Chondrocyte (in vitro differentiated cells): ENCODE measurements around the gene NT5DC3. TPM values are rescaled to one million over a fixed set of nuclear protein-coding genes. Genes with fewer than 3 reads are reported as not detected.

Source experiments
- DNase-seq: peaks from one replicate; pipeline ENCODE4 v3.0.0; 2021; ENCODE audit warnings: mixed read lengths, low spot score
- H3K27ac Mint-ChIP-seq: one replicate; pipeline ENCODE4 v1.8.0; 2021; ENCODE audit warnings: mild to moderate bottlenecking, moderate library complexity, mixed read lengths; ENCODE audit not compliant: unreplicated experiment
- H3K27me3 Mint-ChIP-seq: 2 replicates; pipeline ENCODE4 v1.8.0; 2021; ENCODE audit warnings: low read depth, mixed read lengths
- H3K36me3 Mint-ChIP-seq: 2 replicates; pipeline ENCODE4 v1.8.0; 2021; ENCODE audit warnings: low read depth, mixed read lengths
- H3K4me1 Mint-ChIP-seq: 2 replicates; pipeline ENCODE4 v1.8.0; 2021; ENCODE audit warnings: low read depth, mild to moderate bottlenecking, mixed read lengths
- H3K4me3 Mint-ChIP-seq: one replicate; pipeline ENCODE4 v1.8.0; 2021; ENCODE audit warnings: mild to moderate bottlenecking, moderate library complexity, mixed read lengths; ENCODE audit not compliant: unreplicated experiment
- H3K9me3 Mint-ChIP-seq: 2 replicates; pipeline ENCODE4 v1.8.0; 2021; ENCODE audit warnings: low read depth, mixed read lengths
- total RNA-seq: library from RNA; stranded (reverse); gene quantifications from 3 replicates; pipeline ENCODE4 v1.2.1, GENCODE V29; 2021
- TF ChIP-seq, protein P1 (sequence below): fragments of 200-600 bp; sonication (generic); IDR thresholded peaks from 2 replicates; pipeline ENCODE4 v1.5.0; 2021; ENCODE audit warnings: antibody characterized with exemption, mild to moderate bottlenecking, moderate library complexity

The NT5DC3 gene
- total RNA-seq, 1 donor from 2014 or later, result 26.2 TPM

DNA sequence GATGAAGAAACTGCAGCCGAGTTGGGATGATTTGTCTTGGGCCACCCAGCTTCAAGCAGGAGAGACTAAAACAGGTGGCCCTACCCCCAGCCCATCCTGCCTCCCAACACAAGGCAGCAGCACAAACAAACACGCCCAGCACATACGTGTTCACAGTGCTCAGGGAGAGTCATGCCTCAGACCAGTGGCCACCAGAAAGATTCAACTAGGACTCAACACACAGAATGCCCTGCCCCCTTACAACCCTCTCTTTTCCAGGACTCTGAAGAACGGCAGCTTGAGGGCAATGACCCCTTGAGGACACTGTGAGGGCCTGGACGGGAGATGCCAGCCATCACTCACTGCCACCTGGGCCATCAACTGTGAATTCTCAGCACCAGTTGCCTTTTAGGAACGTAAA lies 75.0 kb downstream of the NT5DC3 start:
- Mint-ChIP-seq H3K4me1 (peaks cover 7% of the 10 kb centered on the region), H3K27me3 (no peaks in the 10 kb centered on the region), H3K27ac (no peak overlapping the region), H3K36me3 (peaks cover 32% of the 10 kb centered on the region), H3K9me3 (no peaks in the 10 kb centered on the region), H3K4me3 (no peak overlapping the region)
- TF ChIP-seq, protein P1, sequence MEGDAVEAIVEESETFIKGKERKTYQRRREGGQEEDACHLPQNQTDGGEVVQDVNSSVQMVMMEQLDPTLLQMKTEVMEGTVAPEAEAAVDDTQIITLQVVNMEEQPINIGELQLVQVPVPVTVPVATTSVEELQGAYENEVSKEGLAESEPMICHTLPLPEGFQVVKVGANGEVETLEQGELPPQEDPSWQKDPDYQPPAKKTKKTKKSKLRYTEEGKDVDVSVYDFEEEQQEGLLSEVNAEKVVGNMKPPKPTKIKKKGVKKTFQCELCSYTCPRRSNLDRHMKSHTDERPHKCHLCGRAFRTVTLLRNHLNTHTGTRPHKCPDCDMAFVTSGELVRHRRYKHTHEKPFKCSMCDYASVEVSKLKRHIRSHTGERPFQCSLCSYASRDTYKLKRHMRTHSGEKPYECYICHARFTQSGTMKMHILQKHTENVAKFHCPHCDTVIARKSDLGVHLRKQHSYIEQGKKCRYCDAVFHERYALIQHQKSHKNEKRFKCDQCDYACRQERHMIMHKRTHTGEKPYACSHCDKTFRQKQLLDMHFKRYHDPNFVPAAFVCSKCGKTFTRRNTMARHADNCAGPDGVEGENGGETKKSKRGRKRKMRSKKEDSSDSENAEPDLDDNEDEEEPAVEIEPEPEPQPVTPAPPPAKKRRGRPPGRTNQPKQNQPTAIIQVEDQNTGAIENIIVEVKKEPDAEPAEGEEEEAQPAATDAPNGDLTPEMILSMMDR, result no peak
- no peak for DNase-seq

DNA sequence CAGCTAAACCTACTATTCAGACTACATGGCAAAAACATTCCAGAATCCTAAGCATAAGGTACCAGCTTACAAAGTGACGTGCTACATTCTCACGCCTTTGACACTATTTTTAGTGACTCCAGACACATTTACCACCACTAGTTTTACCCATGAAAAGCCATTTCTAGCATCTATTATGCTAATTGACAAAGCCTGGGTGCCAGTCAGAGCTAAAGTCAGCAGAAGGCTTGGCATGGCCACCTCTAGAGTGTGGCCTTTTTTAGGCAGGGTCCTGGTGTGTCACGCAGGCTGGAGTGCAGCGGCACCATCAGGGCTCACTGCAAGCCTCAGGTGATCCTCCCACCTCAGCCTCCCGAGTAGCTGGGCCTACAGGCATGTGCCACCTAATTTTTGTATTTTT lies 75.7 kb downstream of the NT5DC3 start:
- Mint-ChIP-seq H3K4me3 (no peak overlapping the region), H3K4me1 (peaks cover 7% of the 10 kb centered on the region), H3K27me3 (no peaks in the 10 kb centered on the region), H3K36me3 (peaks cover 35% of the 10 kb centered on the region), H3K9me3 (no peaks in the 10 kb centered on the region), H3K27ac (no peak overlapping the region)
- DNase-seq, result no peak
- TF ChIP-seq, protein P1, result no peak

DNA sequence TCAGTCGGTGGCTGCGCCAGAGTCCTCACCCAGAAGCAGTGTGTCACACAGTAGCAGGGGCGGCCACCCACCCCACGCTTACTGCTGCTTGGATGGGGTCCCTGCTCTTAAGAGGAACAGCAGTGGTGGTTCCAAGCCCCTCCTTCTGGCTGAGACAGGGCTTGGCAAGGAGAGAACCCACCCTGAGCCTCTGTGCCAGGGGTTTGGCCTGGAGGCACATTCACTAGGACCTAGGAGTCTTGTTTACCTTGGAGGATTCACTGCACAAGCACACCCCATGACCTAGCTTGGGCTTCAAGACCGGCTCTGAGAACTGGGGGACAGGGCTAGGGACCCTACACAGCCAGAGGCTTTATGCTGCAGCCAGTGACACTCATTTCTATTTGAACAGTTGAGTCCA lies 78.6 kb downstream of the NT5DC3 start:
- Mint-ChIP-seq H3K27ac (no peak overlapping the region), H3K36me3 (peaks cover 35% of the 10 kb centered on the region), H3K4me3 (no peak overlapping the region), H3K27me3 (no peaks in the 10 kb centered on the region), H3K9me3 (no peaks in the 10 kb centered on the region), H3K4me1 (no peaks in the 10 kb centered on the region)
- DNase-seq, result no peak
- TF ChIP-seq, protein P1, result no peak

DNA sequence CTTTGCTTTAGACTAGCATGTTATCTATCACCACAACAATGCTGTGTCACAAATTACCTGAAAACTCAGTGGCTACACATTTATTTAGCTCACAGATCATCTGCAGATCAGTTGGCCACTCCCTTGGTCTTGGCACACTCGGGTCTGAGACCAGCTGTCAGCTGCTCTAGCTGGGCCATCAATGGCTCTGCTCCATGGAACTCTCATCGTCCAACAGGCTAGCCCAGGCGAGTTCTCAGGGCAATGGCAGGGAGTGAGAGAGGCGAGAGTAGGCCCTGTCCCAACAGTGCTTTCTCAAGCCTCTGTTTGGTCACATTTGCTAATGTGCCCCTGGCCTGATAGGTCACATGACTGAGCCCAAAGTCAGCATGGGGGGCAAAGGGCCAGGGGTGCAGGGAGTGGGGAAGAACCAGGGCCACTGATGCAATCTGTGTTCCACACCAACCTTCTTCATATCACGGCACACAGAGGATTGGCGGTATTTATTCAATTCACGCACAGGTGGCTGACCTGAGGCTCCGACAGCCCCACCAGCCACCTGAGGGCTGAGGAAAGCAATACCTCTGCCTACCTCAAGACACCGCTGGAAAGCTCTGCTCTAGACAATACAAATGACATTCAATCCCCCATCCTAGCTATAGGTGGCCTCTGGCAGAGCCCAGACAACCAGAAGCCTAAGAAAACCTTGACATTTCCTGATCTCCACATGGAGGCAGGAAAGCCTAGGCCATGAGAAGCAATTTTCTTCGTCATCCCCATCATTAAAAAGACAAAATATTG lies 82.5 kb downstream of the NT5DC3 start:
- no peaks in the 10 kb centered on the region for H3K27me3 Mint-ChIP-seq
- H3K4me1 Mint-ChIP-seq, result no peaks in the 10 kb centered on the region
- no peak overlapping the region for H3K27ac Mint-ChIP-seq
- no peak overlapping the region for H3K4me3 Mint-ChIP-seq
- DNase-seq, result no peak
- TF ChIP-seq, protein P1, result no peak
- H3K9me3 Mint-ChIP-seq, result no peaks in the 10 kb centered on the region
- peaks cover 27% of the 10 kb centered on the region for H3K36me3 Mint-ChIP-seq

DNA sequence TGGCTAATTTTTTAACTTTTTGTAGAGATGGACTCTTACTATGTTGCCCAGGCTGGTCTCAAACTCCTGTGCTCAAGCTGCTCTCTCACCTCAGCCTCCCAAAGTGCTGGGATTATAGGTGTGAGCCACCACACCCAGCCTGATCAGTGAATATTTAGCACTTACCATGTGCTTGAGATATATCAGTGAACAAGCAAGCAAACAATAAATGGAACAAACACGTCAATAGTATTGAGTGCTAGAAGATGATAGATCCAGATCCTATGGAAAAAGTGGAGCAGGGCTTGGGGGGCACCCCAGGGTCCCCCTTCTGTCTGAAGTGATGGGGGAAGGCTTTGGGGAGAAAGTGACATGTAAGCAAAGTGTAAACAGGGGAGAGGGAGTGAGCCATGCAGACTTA lies 83.8 kb downstream of the NT5DC3 start:
- Mint-ChIP-seq H3K27ac (no peak overlapping the region), H3K9me3 (no peaks in the 10 kb centered on the region), H3K4me3 (no peak overlapping the region)

More for the DNA sequence above, 83.8 kb downstream of the NT5DC3 start:
- Mint-ChIP-seq H3K27me3 (no peaks in the 10 kb centered on the region), H3K4me1 (no peaks in the 10 kb centered on the region), H3K36me3 (peaks cover 21% of the 10 kb centered on the region)
- no peak for DNase-seq
- TF ChIP-seq, protein P1, result no peak
